Panc1 (cell line): ENCODE data around the gene GPR65.

ENCODE experiments used
- POLR2AphosphoS5 ChIP-seq: IDR thresholded peaks from 2 replicates; pipeline ENCODE4 v1.6.1; 2012; ENCODE audit warnings: mild to moderate bottlenecking, low read depth, low read length, moderate library complexity
- REST ChIP-seq, 2 experiments: IDR thresholded peaks; 2 replicates each; pipeline ENCODE4 v1.6.1; 2011 to 2012; ENCODE audit warnings: low read depth in 2 of 2, control low read depth in 1 of 2, low read length in 1 of 2, mild to moderate bottlenecking in 1 of 2, moderate library complexity in 1 of 2; ENCODE audit not compliant: insufficient read depth in 1 of 2
- TCF7L2 ChIP-seq: IDR thresholded peaks from 2 replicates; pipeline ENCODE4 v1.6.1; 2011; ENCODE audit warnings: mild to moderate bottlenecking, low read depth, low read length, inconsistent platforms
- TF ChIP-seq, protein P1 (sequence below): fragments of 450-650 bp; IDR thresholded peaks from 2 replicates; pipeline ENCODE4 v1.5.1; 2017; ENCODE audit warnings: mild to moderate bottlenecking

DNA sequence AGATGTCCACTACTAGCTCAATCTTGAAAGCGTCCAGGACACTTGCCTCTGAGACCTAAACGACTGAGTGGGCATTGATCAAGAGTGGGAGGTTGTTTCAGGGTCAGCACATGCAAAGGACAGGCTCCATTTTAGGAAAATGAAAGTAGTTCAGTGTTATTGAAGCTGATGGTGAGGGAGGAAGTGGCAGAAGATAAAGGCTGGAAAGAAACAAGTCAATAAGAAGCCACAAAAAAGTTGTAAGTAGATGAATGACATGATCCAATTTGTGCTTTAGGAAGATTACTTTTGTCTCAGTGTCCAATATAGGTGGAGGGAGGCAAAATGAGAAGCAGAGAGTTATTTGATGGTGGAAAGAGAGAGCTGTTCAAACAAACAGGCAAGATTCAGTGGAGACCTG lies 22.0 kb downstream of the GPR65 start:
- TF ChIP-seq, protein P1, sequence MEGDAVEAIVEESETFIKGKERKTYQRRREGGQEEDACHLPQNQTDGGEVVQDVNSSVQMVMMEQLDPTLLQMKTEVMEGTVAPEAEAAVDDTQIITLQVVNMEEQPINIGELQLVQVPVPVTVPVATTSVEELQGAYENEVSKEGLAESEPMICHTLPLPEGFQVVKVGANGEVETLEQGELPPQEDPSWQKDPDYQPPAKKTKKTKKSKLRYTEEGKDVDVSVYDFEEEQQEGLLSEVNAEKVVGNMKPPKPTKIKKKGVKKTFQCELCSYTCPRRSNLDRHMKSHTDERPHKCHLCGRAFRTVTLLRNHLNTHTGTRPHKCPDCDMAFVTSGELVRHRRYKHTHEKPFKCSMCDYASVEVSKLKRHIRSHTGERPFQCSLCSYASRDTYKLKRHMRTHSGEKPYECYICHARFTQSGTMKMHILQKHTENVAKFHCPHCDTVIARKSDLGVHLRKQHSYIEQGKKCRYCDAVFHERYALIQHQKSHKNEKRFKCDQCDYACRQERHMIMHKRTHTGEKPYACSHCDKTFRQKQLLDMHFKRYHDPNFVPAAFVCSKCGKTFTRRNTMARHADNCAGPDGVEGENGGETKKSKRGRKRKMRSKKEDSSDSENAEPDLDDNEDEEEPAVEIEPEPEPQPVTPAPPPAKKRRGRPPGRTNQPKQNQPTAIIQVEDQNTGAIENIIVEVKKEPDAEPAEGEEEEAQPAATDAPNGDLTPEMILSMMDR: no peak
- TF ChIP-seq POLR2AphosphoS5: no peak
- TF ChIP-seq REST (IDR thresholded peaks at IDR 0.05; ENCODE audit: insufficient read depth in 1 of 2, low read depth in 2 of 2, low read length in 1 of 2): no peak
- TF ChIP-seq TCF7L2: no peak
